HepG2 (cell line): ENCODE results near the gene SND1. TPM values are rescaled to one million over a fixed set of nuclear protein-coding genes. Genes with fewer than 3 reads are reported as not detected.

ENCODE experiments used
- ATAC-seq: fragments of 200-7000 bp; cut with Tn5 transposase; 3 replicates; pipeline ENCODE4 v1.9.1; 2020; ENCODE audit warnings: mild to moderate bottlenecking, moderate library complexity
- BruUV-seq: library from RNA; stranded (reverse); fragments of 400-500 nt; replicated peaks from 2 replicates; lab custom pipeline; 2021; lab: Mats Ljungman, UMichigan
- CTCF ChIA-PET: fragments of 300-600 bp; formaldehyde crosslinking; extraction: SDS; loops from one replicate; lab custom pipeline; 2021; ENCODE audit warnings: low total read pairs, inconsistent platforms, low intra/inter-chr PET ratio; lab: Yijun Ruan, JAX
- POLR2A ChIA-PET: fragments of 350-600 bp; sonication (Branson Sonifier 250); formaldehyde crosslinking; loops from one replicate; lab custom pipeline; 2020; ENCODE audit warnings: antibody characterized with exemption, inconsistent platforms; lab: Yijun Ruan, JAX
- DNase-seq: peaks from one replicate; pipeline ENCODE4 v3.0.0-alpha.2; 2015; ENCODE audit warnings: low spot score
- FAIRE-seq: peaks from 3 replicates; lab custom pipeline; 2011; peaks lifted over from hg19 to GRCh38; lab: Jason Lieb, UNC
- H2AFZ ChIP-seq: one replicate; pipeline ENCODE4 v1.6.1; 2011; ENCODE audit warnings: low read length, inconsistent platforms
- H3K27ac ChIP-seq: fragments of 300-600 bp; 3 replicates; pipeline ENCODE4 v1.8.0; 2011; ENCODE audit warnings: mixed run types, mild to moderate bottlenecking, mixed read lengths, low read length, inconsistent platforms; ENCODE audit not compliant: insufficient read depth; ENCODE audit errors: extremely low read length
- H3K27me3 ChIP-seq, 2 experiments: fragments of 200-600 bp in 1 of 2; 2 replicates in 1 of 2; 3 replicates in 1 of 2; pipeline versions ENCODE4 v1.6.0 to v1.8.0; 2011; ENCODE audit warnings: low read length in 2 of 2, mild to moderate bottlenecking in 2 of 2, moderate library complexity in 2 of 2, inconsistent platforms in 1 of 2; ENCODE audit not compliant: insufficient read depth in 2 of 2, control insufficient read depth in 1 of 2
- H3K36me3 ChIP-seq, 2 experiments: fragments of 200-600 bp in 1 of 2; replicated peaks in 1 of 2; 2 replicates in 1 of 2; 3 replicates in 1 of 2; pipeline versions ENCODE4 v1.5.1 to v1.8.0; 2011; ENCODE audit warnings: low read length in 2 of 2, inconsistent platforms in 1 of 2; ENCODE audit not compliant: insufficient read depth in 2 of 2, control insufficient read depth in 1 of 2
- H3K4me1 ChIP-seq: 2 replicates; pipeline ENCODE4 v1.5.1; 2012; ENCODE audit warnings: low read length, inconsistent platforms; ENCODE audit not compliant: insufficient read depth
- H3K4me2 ChIP-seq: 2 replicates; pipeline ENCODE4 v1.6.0; 2011; ENCODE audit warnings: low read depth, low read length, inconsistent platforms
- H3K4me3 ChIP-seq, 3 experiments: fragments of 200-600 bp in 1 of 3; sonication (generic), shearing (Covaris generic) in 1 of 3; replicated peaks in 1 of 3; 2 replicates each; pipeline ENCODE4 v1.5.1; 2011 to 2016; ENCODE audit warnings: low read length in 3 of 3, inconsistent platforms in 2 of 3, low read depth in 2 of 3, mild to moderate bottlenecking in 2 of 3, control low read depth in 1 of 3, mixed read lengths in 1 of 3; ENCODE audit not compliant: insufficient read depth in 1 of 3
- H3K79me2 ChIP-seq: one replicate; pipeline ENCODE4 v1.6.1; 2011; ENCODE audit warnings: low read length, inconsistent platforms; ENCODE audit not compliant: insufficient read depth
- H3K9ac ChIP-seq: 2 replicates; pipeline ENCODE4 v1.6.0; 2011; ENCODE audit warnings: mild to moderate bottlenecking, low read depth, low read length, inconsistent platforms; ENCODE audit not compliant: insufficient read depth
- H3K9me3 ChIP-seq: 2 replicates; pipeline ENCODE4 v1.5.1; 2012; ENCODE audit warnings: mild to moderate bottlenecking, low read length
- H4K20me1 ChIP-seq: 2 replicates; pipeline ENCODE4 v1.6.0; 2011; ENCODE audit warnings: inconsistent platforms, mild to moderate bottlenecking, low read length, moderate library complexity; ENCODE audit not compliant: insufficient read depth
- GABPA ChIP-seq, 2 experiments: IDR thresholded peaks; 2 replicates each; pipeline ENCODE4 v1.6.1; 2011 to 2016; ENCODE audit warnings: low read depth in 2 of 2, low read length in 1 of 2, missing biosample characterization in 1 of 2, missing genetic modification characterization in 1 of 2
- GRHL1 ChIP-seq: sonication (generic); formaldehyde crosslinking; conservative IDR thresholded peaks from 2 replicates; pipeline ENCODE4 v1.8.0; 2022; ENCODE audit warnings: missing genetic modification reagents
- IKZF1 ChIP-seq: fragments of 450-650 bp; IDR thresholded peaks from 2 replicates; pipeline ENCODE4 v1.7.1; 2016
- LBX2 ChIP-seq: sonication (generic); formaldehyde crosslinking; IDR thresholded peaks from 2 replicates; pipeline ENCODE4 v1.5.0; 2020; ENCODE audit warnings: missing genetic modification reagents, mild to moderate bottlenecking, borderline replicate concordance
- MAX ChIP-seq: IDR thresholded peaks from 2 replicates; pipeline ENCODE4 v1.6.1; 2012; ENCODE audit warnings: inconsistent platforms
- MNT ChIP-seq: fragments of 450-650 bp; IDR thresholded peaks from 2 replicates; pipeline ENCODE4 v1.6.1; 2016
- TBX3 ChIP-seq: fragments of 450-650 bp; IDR thresholded peaks from 2 replicates; pipeline ENCODE4 v1.6.1; 2017; ENCODE audit warnings: antibody characterized with exemption, mild to moderate bottlenecking, inconsistent platforms, borderline replicate concordance
- TCF12 ChIP-seq, 2 experiments: fragments of 450-650 bp in 1 of 2; sonication (generic) in 1 of 2; formaldehyde crosslinking in 1 of 2; IDR thresholded peaks; 2 replicates each; pipeline versions ENCODE4 v1.6.1 to v1.8.0; 2017 to 2022; ENCODE audit warnings: antibody characterized with exemption in 1 of 2, mild to moderate bottlenecking in 1 of 2, missing genetic modification reagents in 1 of 2, moderate library complexity in 1 of 2
- TEAD3 ChIP-seq: optimal IDR thresholded peaks from 2 replicates; pipeline ENCODE3; 2016; ENCODE audit warnings: borderline replicate concordance
- TSC22D2 ChIP-seq: sonication (generic); formaldehyde crosslinking; IDR thresholded peaks from 2 replicates; pipeline ENCODE4 v1.5.1; 2020; ENCODE audit warnings: missing genetic modification reagents, mild to moderate bottlenecking, borderline replicate concordance
- ZNF18 ChIP-seq: sonication (generic); formaldehyde crosslinking; IDR thresholded peaks from 2 replicates; pipeline ENCODE4 v1.8.0; 2022; ENCODE audit warnings: mild to moderate bottlenecking, missing genetic modification reagents; ENCODE audit not compliant: insufficient replicate concordance
- ZNF563 ChIP-seq: sonication (generic); formaldehyde crosslinking; IDR thresholded peaks from 2 replicates; pipeline ENCODE4 v1.8.0; 2022; ENCODE audit warnings: mild to moderate bottlenecking, moderate library complexity, missing genetic modification reagents
- ZNF816 ChIP-seq: sonication (generic); formaldehyde crosslinking; IDR thresholded peaks from 2 replicates; pipeline ENCODE4 v1.8.0; 2022; ENCODE audit warnings: missing genetic modification reagents, mild to moderate bottlenecking, borderline replicate concordance
- WGBS: methylation state at CpG from one replicate; pipeline ENCODE4 v1.1.6; 2017; ENCODE audit warnings: low lambda C conversion rate; 5-methylcytosine and 5-hydroxymethylcytosine counted together
- in situ Hi-C: cut with HindIII; loops from 2 replicates; pipeline ENCODE4 v1.10.0; 2017; ENCODE audit warnings: low pct_unique_long_range_greater_than_20kb; ENCODE audit not compliant: extremely low pct_ligation_motif_present
- intact Hi-C: fragments of 100-400 bp; cut with micrococcal nuclease; formaldehyde crosslinking; loops from one replicate; pipeline ENCODE4 v1.10.0; 2022; ENCODE audit not compliant: unreplicated experiment
- polyA plus RNA-seq, 8 experiments: library from polyadenylated mRNA; depleted of rRNA in 3 of 8; stranded (reverse) in 7 of 8; unstranded in 1 of 8; fragments of >200 nt; fragmentation: Illumina TruSeq in 4 of 8; extraction: Trizol in 4 of 8; gene quantifications; 2 replicates each; pipeline versions ENCODE4 v1.2.1 to v1.2.3, GENCODE V29; 2011 to 2016; ENCODE audit warnings: low read depth in 4 of 8, missing spikeins in 1 of 8, mixed read lengths in 1 of 8; ENCODE audit not compliant: insufficient read depth in 1 of 8
- total RNA-seq, 5 experiments: library from RNA; depleted of rRNA; stranded (reverse); fragments of >200 nt; fragmentation: Illumina TruSeq; extraction: Trizol; gene quantifications; 2 replicates each; pipeline ENCODE4 v1.2.3, GENCODE V29; 2016; ENCODE audit warnings: low read depth in 1 of 5

Gene SND1
- total and polyA plus RNA-seq, 2 of the 13 experiments (the other 11 are each of a cell fraction or from before 2014, with no cell fraction given), result 110 to 182 TPM

- TF ChIP-seq LBX2 (CRISPR knock-in tag) (no peak), MAX (no peak), TSC22D2 (no peak), TBX3 (no peak), TCF12 (IDR thresholded peaks at IDR 0.05) (no peak), TCF12 (CRISPR knock-in tag; IDR thresholded peaks at IDR 0.05) (no peak), MNT (no peak), GRHL1 (CRISPR knock-in tag) (no peak), ZNF816 (CRISPR knock-in tag) (no peak), GABPA (IDR thresholded peaks at IDR 0.05; ENCODE audit: low read depth, low read length) (no peak), GABPA (CRISPR knock-in tag; IDR thresholded peaks at IDR 0.05; ENCODE audit: low read depth) (no peak), ZNF563 (CRISPR knock-in tag) (no peak), TEAD3 (no peak), IKZF1 (no peak), ZNF18 (no peak)
- TF ChIP-seq, all 625 proteins: peak for 0
- WGBS, result 94% methylated on average over 5 of the region's 7 CpGs
- ChIA-PET POLR2A (no interaction called here), CTCF (no interaction called here)
- no peak for FAIRE-seq
- DNase-seq, result no peak
- intact Hi-C loops (no loop called here), in situ Hi-C loops (no loop called here)
- Histone ChIP-seq H3K4me2 (no peak overlapping the region), H3K9ac (no peak overlapping the region), H3K9me3 (no peaks in the 10 kb centered on the region), H3K4me1 (no peaks in the 10 kb centered on the region), H3K79me2 (peaks cover 2% of the 10 kb centered on the region), H4K20me1 (peaks cover 11% of the 10 kb centered on the region; the same call in 1 of the 2 replicates), H3K27me3 (no peaks in the 10 kb centered on the region), H2AFZ (no peak overlapping the region), H3K27ac (no peak overlapping the region), H3K4me3 (no peak overlapping the region), H3K36me3 (peaks cover 30 to 95% of the 10 kb centered on the region in 2 experiments)
- BruUV-seq, result no TSS peak
- no peak for ATAC-seq
Measured at GRCh38 chr7:127702938-127703337, 50.9 kb downstream of the SND1 start.
